Mesenchymal stem cell (in vitro differentiated cells and primary cell): Measurements from ENCODE around the gene QSOX2. TPM values are rescaled to one million over a fixed set of nuclear protein-coding genes. Genes with fewer than 3 reads are reported as not detected.
A peak's percentile ranks its signal among the peaks of the same experiment; 100 is the strongest.

Source experiments
- DNase-seq: peaks from one replicate; pipeline ENCODE4 v3.0.0-alpha.2; 2013
- H2AFZ ChIP-seq: one replicate; pipeline ENCODE4 v1.6.1; 2013; ENCODE audit warnings: low read depth, mild to moderate bottlenecking, control low read depth, inconsistent platforms, low read length, moderate library complexity
- H2AK5ac ChIP-seq: 2 replicates; pipeline ENCODE4 v1.6.1; 2013; ENCODE audit warnings: low read length, moderate library complexity, mild to moderate bottlenecking, inconsistent platforms; ENCODE audit not compliant: severe bottlenecking
- H2BK120ac ChIP-seq: one replicate; pipeline ENCODE4 v1.6.1; 2013; ENCODE audit warnings: low read depth, mild to moderate bottlenecking, inconsistent platforms, low read length, moderate library complexity
- H2BK12ac ChIP-seq, 2 experiments: one replicate each; pipeline ENCODE4 v1.6.1; 2013; ENCODE audit warnings: inconsistent platforms in 2 of 2, low read length in 2 of 2, mild to moderate bottlenecking in 2 of 2, moderate library complexity in 2 of 2, control low read depth in 1 of 2
- H2BK15ac ChIP-seq: one replicate; pipeline ENCODE4 v1.6.1; 2013; ENCODE audit warnings: mild to moderate bottlenecking, low read depth, inconsistent platforms; ENCODE audit not compliant: poor library complexity, severe bottlenecking
- H2BK5ac ChIP-seq: 2 replicates; pipeline ENCODE4 v1.6.1; 2013; ENCODE audit warnings: low read depth, mild to moderate bottlenecking, low read length, control low read depth, inconsistent platforms; ENCODE audit not compliant: poor library complexity, severe bottlenecking
- H3K14ac ChIP-seq, 2 experiments: one replicate each; pipeline ENCODE4 v1.6.1; 2013; ENCODE audit warnings: inconsistent platforms in 2 of 2, low read length in 2 of 2, control low read depth in 1 of 2, mild to moderate bottlenecking in 1 of 2, moderate library complexity in 1 of 2
- H3K18ac ChIP-seq, 2 experiments: one replicate each; pipeline ENCODE4 v1.6.1; 2013; ENCODE audit warnings: inconsistent platforms in 2 of 2, low read length in 2 of 2, control low read depth in 1 of 2, low read depth in 1 of 2, mild to moderate bottlenecking in 1 of 2
- H3K23ac ChIP-seq, 2 experiments: one replicate each; pipeline ENCODE4 v1.6.1; 2013; ENCODE audit warnings: inconsistent platforms in 2 of 2, low read length in 2 of 2, mild to moderate bottlenecking in 2 of 2, moderate library complexity in 2 of 2, control low read depth in 1 of 2
- H3K27ac ChIP-seq: 2 replicates; pipeline ENCODE4 v1.5.1; 2013; ENCODE audit warnings: mild to moderate bottlenecking, moderate library complexity, low read length, control low read depth, inconsistent platforms; ENCODE audit not compliant: poor library complexity, severe bottlenecking
- H3K27me3 ChIP-seq, 2 experiments: 2 replicates each; pipeline versions ENCODE4 v1.6.1 to v1.7.0; 2013; ENCODE audit warnings: low read length in 2 of 2, mild to moderate bottlenecking in 2 of 2, moderate library complexity in 2 of 2, control low read depth in 1 of 2, inconsistent platforms in 1 of 2; ENCODE audit not compliant: control insufficient read depth in 1 of 2, insufficient read depth in 1 of 2
- H3K36me3 ChIP-seq, 2 experiments: 2 replicates each; pipeline versions ENCODE4 v1.6.1 to v1.7.0; 2013; ENCODE audit warnings: low read length in 2 of 2, control low read depth in 1 of 2, inconsistent platforms in 1 of 2, low read depth in 1 of 2, mild to moderate bottlenecking in 1 of 2; ENCODE audit not compliant: insufficient read depth in 2 of 2, control insufficient read depth in 1 of 2
- H3K4ac ChIP-seq, 2 experiments: one replicate each; pipeline ENCODE4 v1.6.1; 2013; ENCODE audit warnings: inconsistent platforms in 2 of 2, low read length in 2 of 2, mild to moderate bottlenecking in 2 of 2, moderate library complexity in 2 of 2, control low read depth in 1 of 2, low read depth in 1 of 2
- H3K4me1 ChIP-seq: 2 replicates; pipeline ENCODE4 v1.6.1; 2013; ENCODE audit warnings: low read depth, low read length, control low read depth; ENCODE audit not compliant: control insufficient read depth, insufficient read depth
- H3K4me2 ChIP-seq: 2 replicates; pipeline ENCODE4 v1.6.1; 2013; ENCODE audit warnings: low read length, mild to moderate bottlenecking, inconsistent platforms; ENCODE audit not compliant: poor library complexity, severe bottlenecking
- H3K4me3 ChIP-seq, 2 experiments: 2 replicates each; pipeline versions ENCODE4 v1.5.1 to v1.7.0; 2013; ENCODE audit warnings: low read length in 2 of 2, mild to moderate bottlenecking in 2 of 2, control low read depth in 1 of 2, low read depth in 1 of 2; ENCODE audit not compliant: insufficient read depth in 1 of 2
- H3K79me1 ChIP-seq: replicated peaks from 2 replicates; pipeline ENCODE4 v1.6.1; 2013; ENCODE audit warnings: mild to moderate bottlenecking, control low read depth, low read length, inconsistent platforms; ENCODE audit not compliant: poor library complexity, severe bottlenecking
- H3K9ac ChIP-seq: 2 replicates; pipeline ENCODE4 v1.7.0; 2013; ENCODE audit warnings: mild to moderate bottlenecking, low read length, moderate library complexity
- H3K9me3 ChIP-seq: 2 replicates; pipeline ENCODE4 v1.7.0; 2013; ENCODE audit warnings: mild to moderate bottlenecking, low read length; ENCODE audit not compliant: control insufficient read depth
- H4K8ac ChIP-seq: one replicate; pipeline ENCODE4 v1.6.1; 2013; ENCODE audit warnings: inconsistent platforms, mild to moderate bottlenecking, low read length, moderate library complexity
- H4K91ac ChIP-seq: one replicate; pipeline ENCODE4 v1.6.1; 2013; ENCODE audit warnings: mild to moderate bottlenecking, low read length, inconsistent platforms
- WGBS: methylation state at CpG from one replicate; pipeline ENCODE4 v1.1.7; 2013; ENCODE audit warnings: mixed read lengths; 5-methylcytosine and 5-hydroxymethylcytosine counted together
- polyA plus RNA-seq, 2 experiments: library from polyadenylated mRNA; stranded (reverse); fragments of 200-250 nt; gene quantifications; one replicate each; pipeline ENCODE4 v1.2.3, GENCODE V29; 2013

Gene QSOX2
- 9.6 TPM for polyA plus RNA-seq (2013, experiment 1 of 2)
- polyA plus RNA-seq (2013, experiment 2 of 2) = 9.8 TPM

- WGBS = under 1% methylated on average over 50 of the region's 112 CpGs
- Histone ChIP-seq H3K4me3 (peak within 1 kb of the TSS; percentile 90 to 93), H3K4me2 (peak within 1 kb of the TSS; percentile 77), H3K23ac (no peak within 1 kb of the TSS), H3K4ac (peak within 1 kb of the TSS in 1 of 2 experiments; percentile 58), H2AK5ac (no peak within 1 kb of the TSS), H3K27me3 (peaks cover 15 to 43% of the 10 kb centered on the region in 2 experiments), H2BK5ac (no peak within 1 kb of the TSS), H2AFZ (peak within 1 kb of the TSS; percentile 65), H3K9me3 (no peaks in the 10 kb centered on the region), H2BK120ac (no peak within 1 kb of the TSS), H2BK15ac (no peak within 1 kb of the TSS), H3K36me3 (peaks cover 0 to 14% of the 10 kb centered on the region in 2 experiments), H2BK12ac (no peak within 1 kb of the TSS), H3K4me1 (peaks cover 11% of the 10 kb centered on the region), H3K9ac (peak within 1 kb of the TSS; percentile 86), H4K91ac (no peak within 1 kb of the TSS), H3K18ac (no peak within 1 kb of the TSS), H3K14ac (no peak within 1 kb of the TSS), H3K27ac (no peak within 1 kb of the TSS), H4K8ac (peak within 1 kb of the TSS; percentile 21), H3K79me1 (peaks cover 36% of the 10 kb centered on the region)
- peak; percentile 72 for DNase-seq
Measured at GRCh38 chr9:136245219-136246150, at the start of gene QSOX2. QSOX2 (minus strand) TSS chr9:136245812; CDS start chr9:136245803, 9 bp downstream.

- Histone ChIP-seq H3K4ac (no peak overlapping the region), H3K27me3 (peaks cover 7 to 61% of the 10 kb centered on the region in 2 experiments), H2BK5ac (no peak overlapping the region), H3K18ac (no peak overlapping the region), H4K8ac (no peak overlapping the region), H3K4me3 (no peak overlapping the region), H2BK12ac (no peak overlapping the region), H3K79me1 (no peaks in the 10 kb centered on the region), H3K4me2 (no peak overlapping the region), H3K9ac (no peak overlapping the region), H2AK5ac (no peak overlapping the region), H2BK120ac (no peak overlapping the region), H3K14ac (no peak overlapping the region), H3K9me3 (no peaks in the 10 kb centered on the region), H4K91ac (no peak overlapping the region), H3K23ac (no peak overlapping the region), H2BK15ac (no peak overlapping the region), H3K36me3 (no peaks in the 10 kb centered on the region), H3K27ac (no peak overlapping the region), H2AFZ (no peak overlapping the region), H3K4me1 (peaks cover 6% of the 10 kb centered on the region)
- DNase-seq = no peak
- 93% methylated on average over 16 of the region's 16 CpGs for WGBS
Measured at GRCh38 chr9:136295055-136295454, 49.4 kb upstream of the QSOX2 start.

GRCh38 chr9:136294437-136294836 is 48.8 kb upstream of the QSOX2 start:
- no peak overlapping the region for H3K4me3 ChIP-seq
- DNase-seq = no peak

GRCh38 chr9:136293476-136294077 is 48.0 kb upstream of the QSOX2 start:
- H3K36me3 ChIP-seq = no peaks in the 10 kb centered on the region
- peak overlapping the region in 1 of 2 experiments; percentile 15 for H3K14ac ChIP-seq
- H3K4ac ChIP-seq = no peak overlapping the region
- H3K9ac ChIP-seq = no peak overlapping the region
- H2BK120ac ChIP-seq = no peak overlapping the region
- H3K4me2 ChIP-seq = no peak overlapping the region
- H2AK5ac ChIP-seq = no peak overlapping the region
- H3K27me3 ChIP-seq = peaks cover 3 to 52% of the 10 kb centered on the region in 2 experiments
- H4K8ac ChIP-seq = no peak overlapping the region
- no peak for DNase-seq
- H3K79me1 ChIP-seq = no peaks in the 10 kb centered on the region
- peaks cover 6% of the 10 kb centered on the region for H3K4me1 ChIP-seq
- H4K91ac ChIP-seq = no peak overlapping the region
- H3K23ac ChIP-seq = no peak overlapping the region
- H3K4me3 ChIP-seq = no peak overlapping the region
- no peak overlapping the region for H3K18ac ChIP-seq
- H2BK5ac ChIP-seq = no peak overlapping the region
- 85% methylated on average over 14 of the region's 14 CpGs for WGBS
- no peak overlapping the region for H2BK12ac ChIP-seq
- no peak overlapping the region for H2AFZ ChIP-seq
- no peaks in the 10 kb centered on the region for H3K9me3 ChIP-seq
- H3K27ac ChIP-seq = no peak overlapping the region
- no peak overlapping the region for H2BK15ac ChIP-seq

More at GRCh38 chr9:136294437-136294836, 48.8 kb upstream of the QSOX2 start:
- Histone ChIP-seq H3K4me2 (no peak overlapping the region), H3K14ac (no peak overlapping the region), H3K4ac (no peak overlapping the region), H2AFZ (no peak overlapping the region), H4K91ac (peak overlapping the region; percentile 14), H3K27me3 (peaks cover 3 to 55% of the 10 kb centered on the region in 2 experiments), H3K4me1 (peaks cover 6% of the 10 kb centered on the region), H3K9ac (no peak overlapping the region), H2AK5ac (no peak overlapping the region), H3K9me3 (no peaks in the 10 kb centered on the region), H3K18ac (no peak overlapping the region), H3K27ac (no peak overlapping the region), H2BK15ac (no peak overlapping the region), H2BK12ac (no peak overlapping the region), H2BK5ac (no peak overlapping the region), H3K23ac (no peak overlapping the region), H2BK120ac (no peak overlapping the region), H3K36me3 (no peaks in the 10 kb centered on the region), H3K79me1 (no peaks in the 10 kb centered on the region), H4K8ac (no peak overlapping the region)
- 85% methylated on average over 5 of the region's 5 CpGs for WGBS
